WI38 (cell line): Measurements from ENCODE around the gene GSTCD.

Experiments used
- H3K4me3 ChIP-seq: 2 replicates; pipeline ENCODE4 v1.5.1; 2011; ENCODE audit warnings: low read depth, mild to moderate bottlenecking, control low read depth, low read length
- CTCF ChIP-seq: IDR thresholded peaks from 2 replicates; pipeline ENCODE4 v1.5.1; 2012; ENCODE audit warnings: low read depth, mild to moderate bottlenecking, control low read depth, low read length

GSTCD gene

GRCh38 chr4:105859233-105859632, 150.6 kb downstream of the GSTCD start:
- TF ChIP-seq CTCF, result no peak
- no peak overlapping the region for H3K4me3 ChIP-seq

- H3K4me3 ChIP-seq, result no peak overlapping the region
These were observed 162.4 kb downstream of the GSTCD start for GRCh38 chr4:105870963-105871362.

GRCh38 chr4:105871997-105872396, 163.4 kb downstream of the GSTCD start:
- TF ChIP-seq CTCF, result no peak
- H3K4me3 ChIP-seq, result no peak overlapping the region

More at GRCh38 chr4:105870963-105871362, 162.4 kb downstream of the GSTCD start:
- TF ChIP-seq CTCF, result no peak

- no peak overlapping the region for H3K4me3 ChIP-seq
- TF ChIP-seq CTCF, result no peak
These were observed 166.6 kb downstream of the GSTCD start for GRCh38 chr4:105875233-105875632.

GRCh38 chr4:105878668-105879067, 170.1 kb downstream of the GSTCD start:
- TF ChIP-seq CTCF, result no peak
- no peak overlapping the region for H3K4me3 ChIP-seq

GRCh38 chr4:105887508-105887907, 178.9 kb downstream of the GSTCD start:
- no peak overlapping the region for H3K4me3 ChIP-seq
- no peak for TF ChIP-seq CTCF

GRCh38 chr4:105894660-105895582, 186.3 kb downstream of the GSTCD start, which contains the start of gene NPNT:
TSS of gene NPNT (plus strand) at chr4:105895471. CDS start at chr4:105895653, 182 bp downstream.
- TF ChIP-seq CTCF, result no peak
- H3K4me3 ChIP-seq, result no peak within 1 kb of the TSS
